Breast epithelium (tissue), 3 donors: ENCODE data around the gene KDM3B.

Experiments used
- CTCF ChIP-seq, 3 donors: fragments of 450-650 bp; IDR thresholded peaks; one replicate each; pipeline ENCODE4 v1.5.1; 2016 to 2017; ENCODE audit warnings: antibody characterized with exemption in 3 of 3, mild to moderate bottlenecking in 3 of 3, moderate library complexity in 3 of 3
- POLR2A ChIP-seq: fragments of 450-650 bp; IDR thresholded peaks from one replicate; pipeline ENCODE4 v1.6.1; 2016; ENCODE audit warnings: antibody characterized with exemption, mild to moderate bottlenecking, moderate library complexity
- POLR2AphosphoS5 ChIP-seq, 3 donors: sonication (generic); formaldehyde crosslinking; IDR thresholded peaks; one replicate each; pipeline ENCODE4 v1.6.1; 2017; ENCODE audit warnings: antibody characterized with exemption in 3 of 3

- no peak for TF ChIP-seq POLR2A
- TF ChIP-seq CTCF (IDR thresholded peaks at IDR 0.05) = no peak
- no peak for TF ChIP-seq POLR2AphosphoS5 (IDR thresholded peaks at IDR 0.05)
These were observed 87.1 kb downstream of the KDM3B start for GRCh38 chr5:138439477-138440158.
